Transverse colon (tissue), 3 donors: ENCODE measurements around the gene BTK.

ENCODE experiments used
- CTCF ChIP-seq, 5 experiments: fragments of 200-600 bp in 3 of 5; fragments of 450-650 bp in 2 of 5; sonication (generic) in 3 of 5; IDR thresholded peaks; 1 replicate in 2 of 5; 2 replicates in 3 of 5; pipeline ENCODE4 v1.5.1; 2016 to 2017; ENCODE audit warnings: antibody characterized with exemption in 5 of 5, inconsistent platforms in 3 of 5, mild to moderate bottlenecking in 2 of 5, moderate library complexity in 1 of 5
- POLR2A ChIP-seq: fragments of 450-650 bp; IDR thresholded peaks from one replicate; pipeline ENCODE4 v1.6.1; 2016; ENCODE audit warnings: antibody characterized with exemption, mild to moderate bottlenecking, moderate library complexity

- TF ChIP-seq CTCF (IDR thresholded peaks at IDR 0.05) (no peak), POLR2A (no peak)
Observed at GRCh38 chrX:101365301-101365795, 20.6 kb downstream of the BTK start.
